Kidney epithelial cell (primary cell): ENCODE data around the gene KCNK17. TPM values are rescaled to one million over a fixed set of nuclear protein-coding genes. Genes with fewer than 3 reads are reported as not detected.

Source experiments
- DNase-seq: peaks from one replicate; pipeline ENCODE4 v3.0.0-alpha.2; 2010; ENCODE audit warnings: low read depth
- H3K27me3 ChIP-seq: 2 replicates; pipeline ENCODE4 v1.6.0; 2011; ENCODE audit warnings: low read length; ENCODE audit not compliant: control insufficient read depth, insufficient read depth
- H3K36me3 ChIP-seq: 2 replicates; pipeline ENCODE4 v1.5.1; 2011; ENCODE audit warnings: low read length; ENCODE audit not compliant: control insufficient read depth, insufficient read depth
- H3K4me3 ChIP-seq: 2 replicates; pipeline ENCODE4 v1.5.1; 2011; ENCODE audit warnings: low read depth, mild to moderate bottlenecking, control low read depth, low read length
- total RNA-seq: library from RNA; depleted of rRNA; stranded (reverse); fragments of >200 nt; gene quantifications from 2 replicates; pipeline ENCODE4 v1.2.3, GENCODE V29; 2015
- TF ChIP-seq, protein P1 (sequence below): IDR thresholded peaks from 2 replicates; pipeline ENCODE4 v1.5.1; 2011; ENCODE audit warnings: mild to moderate bottlenecking, moderate library complexity, low read length, control low read depth, inconsistent platforms; ENCODE audit not compliant: insufficient read depth, poor library complexity, severe bottlenecking

The KCNK17 gene
- total RNA-seq, 1 donor from 2014 or later: not detected

DNA sequence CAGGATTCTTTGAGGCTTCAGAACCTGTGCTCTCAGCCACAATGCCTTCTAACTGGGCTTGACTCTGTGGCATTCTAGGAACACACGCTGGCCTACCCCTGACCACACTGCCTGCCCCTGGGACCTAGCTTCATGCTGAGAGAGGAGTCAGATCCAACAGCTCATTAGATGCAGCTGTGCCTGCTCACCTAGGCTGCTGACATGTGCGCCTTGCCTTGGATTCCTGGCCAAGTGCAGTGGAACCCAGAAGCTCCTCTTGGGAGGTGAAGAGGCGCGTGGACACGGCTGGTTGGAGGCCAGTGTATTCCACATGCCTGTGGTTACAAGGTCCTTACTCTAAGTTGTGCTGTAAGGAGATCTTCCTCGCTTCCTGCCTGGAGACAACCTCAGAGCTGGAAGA is 33.0 kb upstream of the KCNK17 start:
- no peak for DNase-seq
- TF ChIP-seq, protein P1, sequence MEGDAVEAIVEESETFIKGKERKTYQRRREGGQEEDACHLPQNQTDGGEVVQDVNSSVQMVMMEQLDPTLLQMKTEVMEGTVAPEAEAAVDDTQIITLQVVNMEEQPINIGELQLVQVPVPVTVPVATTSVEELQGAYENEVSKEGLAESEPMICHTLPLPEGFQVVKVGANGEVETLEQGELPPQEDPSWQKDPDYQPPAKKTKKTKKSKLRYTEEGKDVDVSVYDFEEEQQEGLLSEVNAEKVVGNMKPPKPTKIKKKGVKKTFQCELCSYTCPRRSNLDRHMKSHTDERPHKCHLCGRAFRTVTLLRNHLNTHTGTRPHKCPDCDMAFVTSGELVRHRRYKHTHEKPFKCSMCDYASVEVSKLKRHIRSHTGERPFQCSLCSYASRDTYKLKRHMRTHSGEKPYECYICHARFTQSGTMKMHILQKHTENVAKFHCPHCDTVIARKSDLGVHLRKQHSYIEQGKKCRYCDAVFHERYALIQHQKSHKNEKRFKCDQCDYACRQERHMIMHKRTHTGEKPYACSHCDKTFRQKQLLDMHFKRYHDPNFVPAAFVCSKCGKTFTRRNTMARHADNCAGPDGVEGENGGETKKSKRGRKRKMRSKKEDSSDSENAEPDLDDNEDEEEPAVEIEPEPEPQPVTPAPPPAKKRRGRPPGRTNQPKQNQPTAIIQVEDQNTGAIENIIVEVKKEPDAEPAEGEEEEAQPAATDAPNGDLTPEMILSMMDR: no peak

DNA sequence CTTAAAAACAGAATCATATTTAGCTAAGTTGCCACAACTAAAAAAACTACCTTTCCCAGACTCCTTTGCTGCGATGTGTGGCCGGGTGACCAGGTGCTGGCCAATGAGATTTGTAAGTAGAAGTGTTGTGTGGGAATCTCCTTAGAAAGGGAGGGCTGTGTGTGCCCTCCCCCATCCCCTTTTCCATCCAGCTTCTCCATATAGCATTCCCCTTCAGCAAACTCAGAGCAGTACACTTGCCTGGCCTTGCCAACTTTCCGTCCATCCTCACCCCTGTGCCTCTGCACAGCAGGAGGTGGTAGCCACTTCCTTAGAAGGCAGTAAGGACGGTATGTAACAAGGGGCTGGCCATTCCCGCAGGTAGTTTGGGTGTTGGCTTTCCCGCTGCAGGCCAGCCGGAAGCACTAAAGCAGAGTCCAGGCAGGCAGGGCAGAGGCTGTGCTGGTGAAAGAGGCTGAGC is 30.6 kb upstream of the KCNK17 start:
- Histone ChIP-seq H3K27me3 (peaks cover 6% of the 10 kb centered on the region), H3K4me3 (no peak overlapping the region), H3K36me3 (no peaks in the 10 kb centered on the region)
- TF ChIP-seq, protein P1: no peak
- DNase-seq: no peak

More for the DNA sequence above, 33.0 kb upstream of the KCNK17 start:
- Histone ChIP-seq H3K4me3 (no peak overlapping the region), H3K27me3 (no peaks in the 10 kb centered on the region), H3K36me3 (no peaks in the 10 kb centered on the region)

DNA sequence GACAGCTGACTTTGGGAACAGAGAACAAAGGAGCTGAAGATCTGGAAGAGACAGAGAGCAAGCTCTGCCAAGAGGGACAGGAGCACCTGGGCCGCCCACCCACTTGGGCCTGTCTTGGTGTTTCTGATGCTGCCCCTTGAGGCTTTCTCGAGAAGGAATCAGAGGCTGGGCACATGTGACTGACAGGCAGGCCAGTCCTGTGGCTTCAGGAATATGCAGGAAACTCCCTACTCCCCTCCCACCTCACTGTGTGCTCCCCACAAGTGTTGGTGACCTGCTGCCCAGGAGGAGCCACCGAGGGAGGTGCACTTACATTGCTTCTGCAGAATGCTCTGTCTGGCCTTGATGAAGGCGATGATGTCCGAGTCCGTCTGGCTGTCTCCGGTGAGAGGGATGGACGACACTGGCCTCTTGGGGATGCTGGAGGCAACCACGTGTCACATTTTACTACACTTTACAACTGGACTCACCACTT is 29.2 kb upstream of the KCNK17 start:
- Histone ChIP-seq H3K36me3 (no peaks in the 10 kb centered on the region), H3K4me3 (no peak overlapping the region), H3K27me3 (peaks cover 12% of the 10 kb centered on the region)
- DNase-seq: no peak
- TF ChIP-seq, protein P1: no peak

DNA sequence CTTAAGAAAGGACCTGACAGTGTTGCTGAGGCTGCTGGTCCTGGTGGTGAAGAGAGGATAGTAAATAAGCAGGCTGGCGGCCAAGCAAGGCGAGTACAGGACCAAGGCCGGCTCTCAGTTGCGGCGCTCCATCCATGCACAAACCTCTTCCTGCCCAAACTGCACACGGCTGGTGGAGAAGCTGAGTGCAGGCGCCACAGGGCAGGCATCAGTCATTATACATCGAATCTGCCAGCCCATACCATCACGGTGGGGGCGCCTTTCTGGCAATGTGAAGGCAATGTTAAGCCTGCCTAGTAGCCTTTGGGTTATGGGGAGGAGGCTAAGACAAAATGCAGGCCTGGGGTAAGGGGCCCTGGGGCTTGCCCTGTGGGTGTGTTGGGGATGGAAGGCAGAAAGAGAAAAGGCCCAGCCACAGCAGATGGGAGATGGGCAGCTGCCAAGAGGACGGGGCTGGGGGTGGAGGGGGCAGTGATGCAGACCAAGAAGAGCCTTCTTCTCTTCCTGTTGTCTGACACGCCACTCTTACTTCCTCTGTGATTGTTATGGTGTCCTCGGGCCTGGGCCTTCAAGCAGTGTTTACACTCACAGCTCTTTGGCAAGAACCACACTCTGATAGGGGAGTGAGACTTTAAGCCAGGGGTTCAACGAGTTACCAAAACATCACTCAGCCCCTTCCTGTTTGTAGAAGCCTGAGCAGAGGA is 28.6 kb upstream of the KCNK17 start:
- no peak for DNase-seq
- TF ChIP-seq, protein P1: no peak
- peaks cover 13% of the 10 kb centered on the region for H3K27me3 ChIP-seq
- H3K36me3 ChIP-seq: no peaks in the 10 kb centered on the region
- H3K4me3 ChIP-seq: no peak overlapping the region

DNA sequence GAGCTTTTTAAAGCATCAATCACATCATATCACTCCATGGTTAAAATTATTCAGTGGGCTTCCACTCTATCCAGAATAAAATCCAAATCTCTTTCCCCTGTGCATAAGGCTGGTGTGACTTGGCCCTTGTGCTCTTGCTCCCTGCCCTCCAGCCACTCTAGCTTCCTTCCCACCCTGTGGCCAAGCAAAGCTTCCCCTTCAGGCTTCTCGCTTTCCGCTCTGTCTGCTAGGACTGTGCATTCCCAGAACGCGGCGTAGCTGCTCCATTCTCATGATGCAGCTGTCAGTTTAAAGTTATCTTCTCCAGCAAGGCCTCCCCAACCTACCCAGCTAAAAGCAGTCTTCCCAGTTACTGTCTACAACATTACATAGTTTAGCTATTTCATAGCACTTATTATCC is 27.7 kb upstream of the KCNK17 start:
- H3K4me3 ChIP-seq: no peak overlapping the region
- H3K27me3 ChIP-seq: peaks cover 13% of the 10 kb centered on the region
- TF ChIP-seq, protein P1: no peak
- DNase-seq: no peak
- no peaks in the 10 kb centered on the region for H3K36me3 ChIP-seq

DNA sequence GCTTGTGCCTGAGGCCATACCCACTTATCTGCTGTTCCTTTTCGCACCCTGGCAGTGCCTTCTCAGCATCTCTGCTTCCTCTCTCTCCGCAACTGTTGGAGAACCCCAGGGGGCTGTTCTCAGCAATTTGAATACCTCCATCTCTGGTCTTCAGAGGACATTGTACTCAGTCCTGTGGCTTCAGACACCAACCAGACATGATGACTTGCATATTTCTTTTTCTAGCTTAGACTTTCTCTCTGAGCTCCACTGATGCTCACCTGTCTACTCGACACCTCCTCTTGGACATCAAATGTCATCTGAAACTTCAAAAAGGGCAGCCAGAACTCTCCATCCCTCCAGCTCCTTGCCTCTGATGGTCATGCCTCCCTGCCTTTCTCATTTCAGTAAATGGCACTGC is 27.1 kb upstream of the KCNK17 start:
- TF ChIP-seq, protein P1: no peak
- no peaks in the 10 kb centered on the region for H3K36me3 ChIP-seq
- H3K4me3 ChIP-seq: no peak overlapping the region
- H3K27me3 ChIP-seq: peaks cover 13% of the 10 kb centered on the region
- no peak for DNase-seq
